Measurements from ENCODE around the gene LDB3. TPM values are rescaled to one million over a fixed set of nuclear protein-coding genes. Genes with fewer than 3 reads are reported as not detected.

The LDB3 gene
- total and polyA plus RNA-seq, 4 donors: 11.0 to 132 (median 50.2) TPM

DNA sequence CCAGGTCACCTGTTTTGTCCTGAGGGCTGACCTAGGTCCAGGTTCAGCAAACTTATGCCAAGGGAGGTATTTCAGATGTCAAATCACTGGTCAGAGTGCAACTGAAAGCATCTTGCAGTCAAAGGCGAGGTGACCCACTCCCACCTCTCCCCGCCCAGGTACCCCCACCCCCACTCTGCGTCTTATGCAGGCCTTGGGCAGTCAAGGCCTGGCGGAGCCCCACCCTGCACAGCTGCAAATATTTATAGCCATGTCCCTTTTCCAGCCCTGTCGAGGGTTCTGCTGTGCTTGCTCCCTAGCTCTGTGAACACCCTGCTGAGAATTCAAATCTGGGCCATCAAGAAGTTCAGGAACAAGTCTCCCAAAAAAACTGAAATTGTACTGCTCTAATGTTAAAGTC is 47.5 kb downstream of the LDB3 start:
- ATAC-seq (ENCODE audit: low FRiP score): no peak

DNA sequence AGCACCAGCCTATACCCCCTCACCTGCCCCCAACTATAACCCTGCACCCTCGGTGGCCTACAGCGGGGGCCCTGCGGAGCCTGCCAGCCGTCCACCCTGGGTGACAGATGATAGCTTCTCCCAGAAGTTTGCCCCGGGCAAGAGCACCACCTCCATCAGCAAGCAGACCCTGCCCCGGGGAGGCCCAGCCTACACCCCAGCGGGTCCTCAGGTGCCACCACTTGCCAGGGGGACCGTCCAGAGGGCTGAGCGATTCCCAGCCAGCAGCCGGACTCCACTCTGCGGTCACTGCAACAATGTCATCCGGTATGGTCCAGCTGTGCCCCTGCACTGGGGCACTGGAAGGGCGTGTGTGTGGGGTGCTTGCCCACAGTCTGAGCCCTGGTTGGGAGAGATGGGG is 48.2 kb downstream of the LDB3 start:
- Histone ChIP-seq H3K27ac (ENCODE audit: low read depth in 1 of 2, low read length in 2 of 2) (no peak overlapping the region), H3K36me3 (ENCODE audit: control insufficient read depth in 1 of 2, insufficient read depth in 2 of 2, low read length in 1 of 2) (peaks cover 3% of the 10 kb centered on the region in 2 donors), H3K9me3 (ENCODE audit: control insufficient read depth, low read length) (no peaks in the 10 kb centered on the region), H3K4me1 (ENCODE audit: control insufficient read depth in 1 of 2, insufficient read depth in 2 of 2, low read length in 2 of 2) (no peaks in the 10 kb centered on the region), H3K4me3 (ENCODE audit: low read length in 2 of 2) (no peak overlapping the region), H3K27me3 (ENCODE audit: control insufficient read depth in 1 of 2, insufficient read depth in 2 of 2, low read length in 1 of 2) (no peaks in the 10 kb centered on the region)
- DNase-seq: peak in 1 of 2 donors; percentile 36
- intact Hi-C loops (cut with DNase I): loop anchor here in 1 of 2 donors (5.0 kb wide), 1 partner anchor 181 kb away; no protein-coding TSS in a partner anchor
- WGBS, 2 donors: 91 to 92% methylated on average over 13 of the region's 13 CpGs
- ATAC-seq (ENCODE audit: low FRiP score): no peak

More for the DNA sequence above, 47.5 kb downstream of the LDB3 start:
- no peaks in the 10 kb centered on the region for H3K9me3 ChIP-seq (ENCODE audit: control insufficient read depth, low read length)
- intact Hi-C loops (cut with DNase I): loop anchor here in 1 of 2 donors (5.0 kb wide), 1 partner anchor 181 kb away; no protein-coding TSS in a partner anchor
- H3K27me3 ChIP-seq (ENCODE audit: control insufficient read depth in 1 of 2, insufficient read depth in 2 of 2, low read length in 1 of 2): no peaks in the 10 kb centered on the region
- DNase-seq: peak in 1 of 2 donors; percentile 21
- no peak overlapping the region for H3K27ac ChIP-seq (ENCODE audit: low read depth in 1 of 2, low read length in 2 of 2)
- WGBS, 2 donors: 60 to 78% methylated on average over 5 of the region's 5 CpGs
- H3K4me3 ChIP-seq (ENCODE audit: low read length in 2 of 2): no peak overlapping the region
- H3K36me3 ChIP-seq (ENCODE audit: control insufficient read depth in 1 of 2, insufficient read depth in 2 of 2, low read length in 1 of 2): peaks cover 3% of the 10 kb centered on the region in 2 donors
- no peaks in the 10 kb centered on the region for H3K4me1 ChIP-seq (ENCODE audit: control insufficient read depth in 1 of 2, insufficient read depth in 2 of 2, low read length in 2 of 2)

DNA sequence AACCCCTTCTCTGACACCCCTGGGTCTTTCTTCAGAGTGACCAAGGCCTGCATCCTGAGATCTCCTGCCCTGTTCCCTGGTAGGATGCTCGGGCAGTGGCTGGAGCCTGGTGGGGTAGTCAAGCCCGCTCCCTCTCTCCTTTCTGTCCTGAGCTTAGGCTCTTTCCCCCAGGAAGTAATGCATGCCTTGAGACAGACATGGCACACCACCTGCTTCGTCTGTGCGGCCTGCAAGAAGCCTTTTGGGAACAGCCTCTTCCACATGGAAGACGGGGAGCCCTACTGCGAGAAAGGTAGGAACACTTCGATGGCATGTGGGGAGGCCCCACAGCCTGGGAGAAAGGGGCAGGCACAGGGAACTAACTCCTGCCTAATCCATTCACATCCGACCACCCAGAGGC is 50.2 kb downstream of the LDB3 start:
- H3K27me3 ChIP-seq (ENCODE audit: control insufficient read depth in 1 of 2, insufficient read depth in 2 of 2, low read length in 1 of 2): no peaks in the 10 kb centered on the region
- peaks cover 3% of the 10 kb centered on the region in 2 donors for H3K36me3 ChIP-seq (ENCODE audit: control insufficient read depth in 1 of 2, insufficient read depth in 2 of 2, low read length in 1 of 2)
- H3K4me1 ChIP-seq (ENCODE audit: control insufficient read depth in 1 of 2, insufficient read depth in 2 of 2, low read length in 2 of 2): no peaks in the 10 kb centered on the region
- DNase-seq (no peak), ATAC-seq (ENCODE audit: low FRiP score) (no peak)
- WGBS, 2 donors: 88 to 90% methylated on average over 8 of the region's 8 CpGs
- H3K27ac ChIP-seq (ENCODE audit: low read depth in 1 of 2, low read length in 2 of 2): no peak overlapping the region
- H3K9me3 ChIP-seq (ENCODE audit: control insufficient read depth, low read length): no peaks in the 10 kb centered on the region
- no peak overlapping the region for H3K4me3 ChIP-seq (ENCODE audit: low read length in 2 of 2)
- intact Hi-C loops (cut with DNase I): loop anchor here in 1 of 2 donors (5.0 kb wide), 1 partner anchor 179 kb away; no protein-coding TSS in a partner anchor

DNA sequence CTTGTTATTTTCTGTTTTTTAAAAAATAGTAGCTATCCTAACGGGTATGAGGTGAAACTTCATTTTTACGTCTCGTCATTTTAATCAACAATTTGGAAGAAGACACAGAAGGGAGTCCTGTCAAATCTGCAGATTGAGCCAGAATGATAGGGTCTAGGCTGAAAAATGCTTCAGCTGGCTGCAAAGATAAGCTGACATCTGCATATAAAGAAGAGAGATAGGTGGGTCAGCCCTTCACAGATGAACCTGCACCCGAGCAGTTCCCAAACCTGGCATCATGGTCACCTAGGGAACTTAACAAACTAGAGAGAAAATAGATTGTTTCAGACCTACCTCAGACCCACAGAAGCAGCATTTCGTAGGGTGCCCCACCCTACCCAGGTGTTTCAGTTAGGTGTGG is 52.9 kb downstream of the LDB3 start:
- H3K27ac ChIP-seq (ENCODE audit: low read depth in 1 of 2, low read length in 2 of 2): no peak overlapping the region
- DNase-seq: no peak
- no peak for ATAC-seq (ENCODE audit: low FRiP score)

DNA sequence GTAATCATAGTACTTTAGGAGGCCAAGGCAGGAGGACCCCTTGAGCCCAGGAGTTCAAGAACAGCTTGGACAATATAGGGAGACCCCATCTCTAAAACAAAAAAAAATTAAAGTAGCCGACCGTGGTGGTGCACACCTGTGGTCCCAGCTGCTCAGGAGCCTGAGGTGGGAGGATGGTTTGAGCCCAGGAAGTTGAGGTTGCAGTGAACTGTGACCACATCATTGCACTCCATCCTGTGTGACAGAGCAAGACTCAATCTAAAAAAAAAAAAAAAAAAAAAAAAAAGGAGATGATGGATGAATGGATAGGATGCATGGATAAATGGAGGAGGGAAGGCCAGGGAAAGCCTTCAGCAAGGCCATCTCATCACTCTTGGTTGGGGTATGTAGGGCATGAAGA is 54.7 kb downstream of the LDB3 start:
- Histone ChIP-seq H3K27ac (ENCODE audit: low read depth in 1 of 2, low read length in 2 of 2) (no peak overlapping the region), H3K9me3 (ENCODE audit: control insufficient read depth, low read length) (no peaks in the 10 kb centered on the region), H3K4me3 (ENCODE audit: low read length in 2 of 2) (no peak overlapping the region), H3K4me1 (ENCODE audit: control insufficient read depth in 1 of 2, insufficient read depth in 2 of 2, low read length in 2 of 2) (no peaks in the 10 kb centered on the region), H3K36me3 (ENCODE audit: control insufficient read depth in 1 of 2, insufficient read depth in 2 of 2, low read length in 1 of 2) (peaks cover 1 to 5% of the 10 kb centered on the region in 2 donors), H3K27me3 (ENCODE audit: control insufficient read depth in 1 of 2, insufficient read depth in 2 of 2, low read length in 1 of 2) (no peaks in the 10 kb centered on the region)
- intact Hi-C loops (cut with DNase I): no loop called here
- ATAC-seq (ENCODE audit: low FRiP score): no peak
- DNase-seq: no peak
- WGBS, 2 donors: 96 to 98% methylated on average over 2 of the region's 2 CpGs

More for the DNA sequence above, 52.9 kb downstream of the LDB3 start:
- H3K27me3 ChIP-seq (ENCODE audit: control insufficient read depth in 1 of 2, insufficient read depth in 2 of 2, low read length in 1 of 2): no peaks in the 10 kb centered on the region
- WGBS, 2 donors: 74 to 89% methylated on average over 5 of the region's 5 CpGs
- peaks cover 3 to 4% of the 10 kb centered on the region in 2 donors for H3K36me3 ChIP-seq (ENCODE audit: control insufficient read depth in 1 of 2, insufficient read depth in 2 of 2, low read length in 1 of 2)
- intact Hi-C loops (cut with DNase I): no loop called here
- H3K4me3 ChIP-seq (ENCODE audit: low read length in 2 of 2): no peak overlapping the region
- no peaks in the 10 kb centered on the region for H3K9me3 ChIP-seq (ENCODE audit: control insufficient read depth, low read length)
- no peaks in the 10 kb centered on the region for H3K4me1 ChIP-seq (ENCODE audit: control insufficient read depth in 1 of 2, insufficient read depth in 2 of 2, low read length in 2 of 2)

DNA sequence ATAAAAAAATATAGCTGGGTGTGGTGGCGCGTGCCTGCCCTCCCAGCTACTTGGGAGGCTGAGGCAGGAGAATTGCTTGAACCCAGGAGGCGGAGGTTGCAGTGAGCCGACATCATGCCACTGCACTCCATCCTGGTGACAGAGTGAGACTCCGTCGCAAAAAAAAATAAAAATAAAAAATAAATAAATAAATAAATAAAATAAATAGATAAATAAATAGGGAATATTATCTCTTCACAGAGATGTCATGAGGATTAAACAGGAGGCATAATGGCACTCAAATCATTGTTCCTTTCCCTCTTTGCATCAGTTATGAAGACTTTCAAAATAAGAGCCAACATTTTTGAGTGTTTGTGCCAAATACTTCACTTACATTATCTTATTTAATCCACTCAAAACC is 56.1 kb downstream of the LDB3 start:
- 97 to 98% methylated on average over 6 of the region's 6 CpGs for WGBS, 2 donors
- DNase-seq (no peak), ATAC-seq (ENCODE audit: low FRiP score) (no peak)
- no peaks in the 10 kb centered on the region for H3K27me3 ChIP-seq (ENCODE audit: control insufficient read depth in 1 of 2, insufficient read depth in 2 of 2, low read length in 1 of 2)
- no peaks in the 10 kb centered on the region for H3K4me1 ChIP-seq (ENCODE audit: control insufficient read depth in 1 of 2, insufficient read depth in 2 of 2, low read length in 2 of 2)
- H3K4me3 ChIP-seq (ENCODE audit: low read length in 2 of 2): no peak overlapping the region
- H3K27ac ChIP-seq (ENCODE audit: low read depth in 1 of 2, low read length in 2 of 2): no peak overlapping the region
- H3K36me3 ChIP-seq (ENCODE audit: control insufficient read depth in 1 of 2, insufficient read depth in 2 of 2, low read length in 1 of 2): peaks cover 5% of the 10 kb centered on the region in 2 donors
- H3K9me3 ChIP-seq (ENCODE audit: control insufficient read depth, low read length): no peaks in the 10 kb centered on the region
- intact Hi-C loops (cut with DNase I): no loop called here

DNA sequence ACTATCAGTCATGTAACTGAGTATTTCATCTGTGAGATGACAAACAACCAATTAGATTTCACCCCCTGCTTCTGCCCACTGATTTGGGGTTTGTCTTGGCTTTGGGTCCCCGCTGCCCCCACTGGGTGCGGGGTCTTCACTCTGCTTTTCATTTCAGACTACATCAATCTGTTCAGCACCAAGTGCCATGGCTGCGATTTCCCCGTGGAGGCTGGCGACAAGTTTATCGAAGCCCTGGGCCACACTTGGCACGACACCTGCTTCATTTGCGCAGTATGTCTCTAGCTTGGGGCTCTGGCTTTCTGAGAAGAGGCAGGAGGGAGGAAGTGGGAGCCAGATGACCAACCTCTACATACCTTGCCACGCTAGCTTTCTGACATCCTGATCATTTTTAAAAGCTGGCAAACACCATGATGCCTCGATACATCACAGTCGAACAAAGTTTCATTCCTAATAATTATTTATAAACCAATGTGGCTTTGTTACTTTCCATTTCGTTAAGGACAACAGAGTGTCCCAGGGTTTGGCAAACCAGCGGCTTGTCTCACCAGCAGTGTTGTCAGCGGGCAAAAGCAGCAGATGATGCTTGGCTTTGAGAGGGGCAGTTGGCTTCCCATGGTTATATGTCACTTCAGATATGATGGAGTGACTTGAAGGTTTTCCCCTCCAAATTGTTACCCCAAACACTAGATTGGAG is 57.8 kb downstream of the LDB3 start:
- Histone ChIP-seq H3K4me3 (ENCODE audit: low read length in 2 of 2) (no peak overlapping the region), H3K27me3 (ENCODE audit: control insufficient read depth in 1 of 2, insufficient read depth in 2 of 2, low read length in 1 of 2) (no peaks in the 10 kb centered on the region), H3K4me1 (ENCODE audit: control insufficient read depth in 1 of 2, insufficient read depth in 2 of 2, low read length in 2 of 2) (peaks cover 0 to 2% of the 10 kb centered on the region in 2 donors), H3K27ac (ENCODE audit: low read depth in 1 of 2, low read length in 2 of 2) (no peak overlapping the region), H3K36me3 (ENCODE audit: control insufficient read depth in 1 of 2, insufficient read depth in 2 of 2, low read length in 1 of 2) (peaks cover 5% of the 10 kb centered on the region in 2 donors), H3K9me3 (ENCODE audit: control insufficient read depth, low read length) (no peaks in the 10 kb centered on the region)
- intact Hi-C loops (cut with DNase I): loop anchor here in 1 of 2 donors (5.0 kb wide), 1 partner anchor 36 kb away; no protein-coding TSS in a partner anchor
- no peak for DNase-seq
- ATAC-seq (ENCODE audit: low FRiP score): no peak
- WGBS, 2 donors: 91% methylated on average over 14 of the region's 14 CpGs

DNA sequence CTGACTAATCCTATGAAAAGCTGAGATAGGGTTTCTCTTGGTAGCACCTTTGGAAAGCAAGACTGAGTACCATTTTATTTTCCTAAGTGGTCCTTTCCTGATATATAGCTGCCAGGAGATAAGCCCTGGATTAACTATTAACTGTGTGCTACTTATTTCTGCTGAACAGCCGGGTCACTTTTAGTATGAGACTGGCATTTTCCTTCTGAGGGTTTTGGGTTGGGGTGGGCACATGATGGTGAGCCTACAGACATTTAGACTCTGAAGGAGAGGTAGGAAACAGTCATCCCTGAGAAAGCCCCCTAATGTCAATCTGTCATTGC is 58.3 kb downstream of the LDB3 start:
- Histone ChIP-seq H3K36me3 (ENCODE audit: control insufficient read depth in 1 of 2, insufficient read depth in 2 of 2, low read length in 1 of 2) (peaks cover 5% of the 10 kb centered on the region in 2 donors), H3K4me1 (ENCODE audit: control insufficient read depth in 1 of 2, insufficient read depth in 2 of 2, low read length in 2 of 2) (peaks cover 0 to 3% of the 10 kb centered on the region in 2 donors)
- ATAC-seq (ENCODE audit: low FRiP score): no peak

DNA sequence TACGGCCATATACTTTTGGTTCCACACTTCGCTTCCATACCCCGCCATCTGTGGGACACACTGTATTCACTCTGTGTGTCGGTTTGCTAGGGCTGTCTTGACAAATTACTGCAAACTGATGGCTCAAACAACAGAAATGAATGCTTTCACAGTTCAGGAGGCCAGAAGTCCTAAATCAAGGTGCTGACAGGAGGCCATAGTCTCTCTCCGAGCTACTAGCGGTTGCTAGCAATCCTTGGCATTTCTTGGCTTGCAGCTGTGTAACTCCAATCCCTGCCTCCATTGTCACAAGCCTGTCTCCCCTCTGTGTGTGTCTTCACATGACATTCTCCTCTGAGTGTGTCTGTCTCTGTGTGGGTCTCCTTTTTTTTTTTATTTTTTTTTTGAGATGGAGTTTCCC is 59.2 kb downstream of the LDB3 start:
- Histone ChIP-seq H3K27ac (ENCODE audit: low read depth in 1 of 2, low read length in 2 of 2) (peak overlapping the region in 1 of 2 donors; percentile 23), H3K36me3 (ENCODE audit: control insufficient read depth in 1 of 2, insufficient read depth in 2 of 2, low read length in 1 of 2) (peaks cover 5% of the 10 kb centered on the region in 2 donors), H3K4me1 (ENCODE audit: control insufficient read depth in 1 of 2, insufficient read depth in 2 of 2, low read length in 2 of 2) (peaks cover 0 to 3% of the 10 kb centered on the region in 2 donors), H3K27me3 (ENCODE audit: control insufficient read depth in 1 of 2, insufficient read depth in 2 of 2, low read length in 1 of 2) (no peaks in the 10 kb centered on the region), H3K9me3 (ENCODE audit: control insufficient read depth, low read length) (no peaks in the 10 kb centered on the region), H3K4me3 (ENCODE audit: low read length in 2 of 2) (no peak overlapping the region)
- no peak for ATAC-seq (ENCODE audit: low FRiP score)
- intact Hi-C loops (cut with DNase I): loop anchor here in 1 of 2 donors (5.0 kb wide), 1 partner anchor 35 kb away; no protein-coding TSS in a partner anchor
- WGBS, 2 donors: 79 to 81% methylated on average over 6 of the region's 6 CpGs
- no peak for DNase-seq

More for the DNA sequence above, 58.3 kb downstream of the LDB3 start:
- Histone ChIP-seq H3K9me3 (ENCODE audit: control insufficient read depth, low read length) (no peaks in the 10 kb centered on the region), H3K27me3 (ENCODE audit: control insufficient read depth in 1 of 2, insufficient read depth in 2 of 2, low read length in 1 of 2) (no peaks in the 10 kb centered on the region), H3K27ac (ENCODE audit: low read depth in 1 of 2, low read length in 2 of 2) (no peak overlapping the region), H3K4me3 (ENCODE audit: low read length in 2 of 2) (no peak overlapping the region)
- 63 to 73% methylated on average over 1 of the region's 1 CpG for WGBS, 2 donors
- DNase-seq: no peak
- intact Hi-C loops (cut with DNase I): loop anchor here in 1 of 2 donors (5.0 kb wide), 1 partner anchor 36 kb away; no protein-coding TSS in a partner anchor

Measured in aorta (tissue), 5 donors.